Breast epithelium (tissue), 3 donors: ENCODE measurements around the gene NCKAP5.

Experiments
- CTCF ChIP-seq, 3 donors: fragments of 450-650 bp; IDR thresholded peaks; one replicate each; pipeline ENCODE4 v1.5.1; 2016 to 2017; ENCODE audit warnings: antibody characterized with exemption in 3 of 3, mild to moderate bottlenecking in 3 of 3, moderate library complexity in 3 of 3
- POLR2AphosphoS5 ChIP-seq, 3 donors: sonication (generic); formaldehyde crosslinking; IDR thresholded peaks; one replicate each; pipeline ENCODE4 v1.6.1; 2017; ENCODE audit warnings: antibody characterized with exemption in 3 of 3

GRCh38 chr2:133293544-133294353 is 274.5 kb downstream of the NCKAP5 start:
- TF ChIP-seq CTCF (IDR thresholded peaks at IDR 0.05) (no peak), POLR2AphosphoS5 (IDR thresholded peaks at IDR 0.05) (no peak)
